B cell (primary cell): ENCODE results near the gene RANBP3. TPM values are rescaled to one million over a fixed set of nuclear protein-coding genes. Genes with fewer than 3 reads are reported as not detected.

Experiments
- ATAC-seq: fragments of 200-7000 bp; cut with Tn5 transposase; one replicate; pipeline ENCODE4 v1.10.0; 2021; ENCODE audit warnings: low read depth, mild to moderate bottlenecking, moderate number of reproducible peaks, moderate library complexity
- CTCF ChIA-PET: fragments of 350-600 bp; sonication (Branson Sonifier 250); formaldehyde crosslinking; loops from one replicate; lab custom pipeline; 2021; ENCODE audit warnings: antibody characterized with exemption, inconsistent platforms; lab: Charles Lee
- POLR2A ChIA-PET: fragments of 350-600 bp; sonication (Branson Sonifier 250); formaldehyde crosslinking; loops from one replicate; lab custom pipeline; 2021; ENCODE audit warnings: antibody characterized with exemption; lab: Charles Lee
- DNase-seq: peaks from one replicate; pipeline ENCODE4 v3.0.0; 2013
- H2AFZ ChIP-seq: 2 replicates; pipeline ENCODE4 v1.6.1; 2012; ENCODE audit warnings: mild to moderate bottlenecking, low read depth, low read length; ENCODE audit not compliant: insufficient read depth, poor library complexity, severe bottlenecking
- H3K27ac ChIP-seq, 2 donors: 1 replicate in 1 of 2; 2 replicates in 1 of 2; pipeline ENCODE4 v1.5.1; 2012 to 2013; ENCODE audit warnings: low read length in 2 of 2, mild to moderate bottlenecking in 2 of 2, moderate library complexity in 1 of 2
- H3K27me3 ChIP-seq, 4 experiments: fragments of 200-600 bp in 1 of 4; sonication (generic) in 1 of 4; replicated peaks in 1 of 4; 1 replicate in 2 of 4; 2 replicates in 2 of 4; pipeline versions ENCODE4 v1.6.1 to v1.7.0; 2013 to 2016; ENCODE audit warnings: low read length in 3 of 4, mild to moderate bottlenecking in 2 of 4, mixed read lengths in 1 of 4, moderate library complexity in 1 of 4; ENCODE audit not compliant: insufficient read depth in 4 of 4, control insufficient read depth in 3 of 4; ENCODE audit errors: control extremely low read depth in 1 of 4
- H3K36me3 ChIP-seq, 2 experiments: replicated peaks in 1 of 2; 1 replicate in 1 of 2; 2 replicates in 1 of 2; pipeline versions ENCODE4 v1.6.1 to v1.7.1; 2013; ENCODE audit warnings: low read length in 1 of 2; ENCODE audit not compliant: insufficient read depth in 2 of 2, control insufficient read depth in 1 of 2; ENCODE audit errors: control extremely low read depth in 1 of 2, extremely low read depth in 1 of 2
- H3K4me1 ChIP-seq, 2 donors: fragments of 200-600 bp in 1 of 2; sonication (generic) in 1 of 2; 1 replicate in 1 of 2; 2 replicates in 1 of 2; pipeline versions ENCODE4 v1.5.1 to v1.6.1; 2013 to 2017; ENCODE audit warnings: low read length in 2 of 2; ENCODE audit not compliant: control insufficient read depth in 2 of 2, insufficient read depth in 2 of 2
- H3K4me2 ChIP-seq: replicated peaks from 2 replicates; pipeline ENCODE3; 2012; ENCODE audit warnings: mild to moderate bottlenecking, low read depth, low read length; ENCODE audit not compliant: poor library complexity, severe bottlenecking
- H3K4me3 ChIP-seq, 5 experiments: fragments of 200-600 bp in 1 of 5; sonication (generic) in 1 of 5; 1 replicate in 3 of 5; 2 replicates in 2 of 5; pipeline versions ENCODE4 v1.5.1 to v1.7.0; 2011 to 2016; ENCODE audit warnings: low read length in 4 of 5, mild to moderate bottlenecking in 4 of 5, low read depth in 2 of 5, control low read depth in 1 of 5, moderate library complexity in 1 of 5; ENCODE audit not compliant: insufficient read depth in 1 of 5; ENCODE audit errors: control extremely low read depth in 1 of 5, extremely low read depth in 1 of 5
- H3K79me2 ChIP-seq: fragments of 200-600 bp; sonication (generic); one replicate; pipeline ENCODE4 v1.6.0; 2016; ENCODE audit warnings: low read length; ENCODE audit not compliant: control insufficient read depth, insufficient read depth
- H3K9ac ChIP-seq: fragments of 200-600 bp; sonication (generic); 2 replicates; pipeline ENCODE4 v1.6.1; 2017; ENCODE audit warnings: mild to moderate bottlenecking, low read length, moderate library complexity
- H3K9me3 ChIP-seq, 3 donors: one replicate each; pipeline versions ENCODE4 v1.6.1 to v1.7.1; 2013; ENCODE audit warnings: low read length in 2 of 3; ENCODE audit not compliant: control insufficient read depth in 2 of 3, insufficient read depth in 1 of 3; ENCODE audit errors: control extremely low read depth in 1 of 3
- H4K20me1 ChIP-seq: 2 replicates; pipeline ENCODE4 v1.6.0; 2012; ENCODE audit warnings: mild to moderate bottlenecking, low read length; ENCODE audit not compliant: insufficient read depth, control insufficient read depth, poor library complexity, severe bottlenecking
- H3K27ac Mint-ChIP-seq: one replicate; pipeline ENCODE4 v1.8.0; 2021; ENCODE audit warnings: mixed read lengths
- H3K27me3 Mint-ChIP-seq: one replicate; pipeline ENCODE4 v1.8.0; 2021; ENCODE audit warnings: mixed read lengths
- H3K4me1 Mint-ChIP-seq: one replicate; pipeline ENCODE4 v1.8.0; 2021; ENCODE audit warnings: mixed read lengths
- H3K4me3 Mint-ChIP-seq: one replicate; pipeline ENCODE4 v1.8.0; 2021; ENCODE audit warnings: mixed read lengths
- H3K9me3 Mint-ChIP-seq: one replicate; pipeline ENCODE4 v1.8.0; 2022; ENCODE audit warnings: mixed read lengths; ENCODE audit not compliant: insufficient read depth
- CTCF ChIP-seq: fragments of 200-600 bp; IDR thresholded peaks from one replicate; pipeline ENCODE4 v1.8.0; 2022; ENCODE audit warnings: antibody characterized with exemption, mild to moderate bottlenecking
- EZH2 ChIP-seq: IDR thresholded peaks from 2 replicates; pipeline ENCODE4 v1.6.1; 2012; ENCODE audit warnings: borderline replicate concordance, low read depth, mild to moderate bottlenecking, moderate library complexity, low read length; ENCODE audit not compliant: insufficient read depth, poor library complexity, severe bottlenecking
- WGBS: methylation state at CpG from one replicate; pipeline ENCODE4 v1.1.5; 2013; ENCODE audit warnings: missing lambda C conversion rate; ENCODE audit not compliant: insufficient coverage; 5-methylcytosine and 5-hydroxymethylcytosine counted together
- intact Hi-C: fragments of 100-400 bp; cut with micrococcal nuclease; formaldehyde crosslinking; loops from one replicate; pipeline ENCODE4 v1.10.0; 2022
- polyA plus RNA-seq: library from polyadenylated mRNA; depleted of rRNA; stranded (reverse); fragments of >200 nt; gene quantifications from 2 replicates; pipeline ENCODE4 v1.2.3, GENCODE V29; 2012
- total RNA-seq, 2 donors: library from RNA; stranded (reverse); fragments of 120-200 nt in 1 of 2; gene quantifications; 1 replicate in 1 of 2; 2 replicates in 1 of 2; pipeline versions ENCODE4 v1.2.3 to v1.2.4, GENCODE V29; 2013 to 2022

Gene RANBP3
- total and polyA plus RNA-seq, 2 donors (not counting 1 experiment from before 2014, with no cell fraction given), result 86.7 to 91.7 TPM

- 93% methylated on average over 11 of the region's 13 CpGs for WGBS
- H3K4me1 Mint-ChIP-seq, result no peaks in the 10 kb centered on the region
- ATAC-seq (no peak), DNase-seq (no peak)
- Histone ChIP-seq H3K27me3 (no peaks in the 10 kb centered on the region), H4K20me1 (no peaks in the 10 kb centered on the region), H2AFZ (no peak overlapping the region), H3K79me2 (no peaks in the 10 kb centered on the region), H3K4me3 (no peak overlapping the region), H3K9ac (no peak overlapping the region), H3K36me3 (no peaks in the 10 kb centered on the region), H3K4me2 (no peak overlapping the region), H3K27ac (no peak overlapping the region), H3K4me1 (no peaks in the 10 kb centered on the region), H3K9me3 (no peaks in the 10 kb centered on the region)
- intact Hi-C loops, result no loop called here
- no peak overlapping the region for H3K4me3 Mint-ChIP-seq
- H3K27ac Mint-ChIP-seq, result no peak overlapping the region
- H3K27me3 Mint-ChIP-seq, result no peaks in the 10 kb centered on the region
- ChIA-PET POLR2A (no interaction called here), CTCF (interaction anchor here (1.2 to 1.3 kb wide), 2 partner anchors 8 to 25 kb away, joined by 4 read pairs; no protein-coding TSS in a partner anchor)
- H3K9me3 Mint-ChIP-seq, result no peaks in the 10 kb centered on the region
- TF ChIP-seq EZH2, result no peak
- no peak for TF ChIP-seq CTCF
Measured at GRCh38 chr19:6014551-6015135, 36.7 kb upstream of the RANBP3 start.

- no peaks in the 10 kb centered on the region for H3K79me2 ChIP-seq
- no peak for ATAC-seq
- Mint-ChIP-seq H3K4me3 (no peak overlapping the region), H3K27ac (no peak overlapping the region), H3K27me3 (no peaks in the 10 kb centered on the region), H3K9me3 (no peaks in the 10 kb centered on the region), H3K4me1 (no peaks in the 10 kb centered on the region)
- no peak for DNase-seq
- no peak overlapping the region for H3K4me2 ChIP-seq
- ChIA-PET POLR2A (interaction anchor here (0.7 kb wide), 1 partner anchor 1446 kb away, joined by 6 read pairs; no protein-coding TSS in a partner anchor), CTCF (interaction anchor here (1.2 kb wide), 1 partner anchor 25 kb away, joined by 3 read pairs; no protein-coding TSS in a partner anchor)
- H3K9ac ChIP-seq, result no peak overlapping the region
- no peaks in the 10 kb centered on the region for H3K9me3 ChIP-seq
- H4K20me1 ChIP-seq, result no peaks in the 10 kb centered on the region
- no peak overlapping the region for H3K27ac ChIP-seq
- WGBS, result 96% methylated on average over 15 of the region's 18 CpGs
- H2AFZ ChIP-seq, result no peak overlapping the region
- no peaks in the 10 kb centered on the region for H3K27me3 ChIP-seq
- no peaks in the 10 kb centered on the region for H3K4me1 ChIP-seq
- TF ChIP-seq EZH2 (no peak), CTCF (no peak)
- H3K4me3 ChIP-seq, result no peak overlapping the region
- intact Hi-C loops, result no loop called here
- no peaks in the 10 kb centered on the region for H3K36me3 ChIP-seq
Measured at GRCh38 chr19:6012426-6013170, 34.7 kb upstream of the RANBP3 start.
